HCT116 (cell line): Measurements from ENCODE around the gene ITPR2. TPM values are rescaled to one million over a fixed set of nuclear protein-coding genes. Genes with fewer than 3 reads are reported as not detected.

ENCODE experiments used
- ATAC-seq: fragments of 200-7000 bp; cut with Tn5 transposase; 2 replicates; pipeline ENCODE4 v1.9.1; 2020; ENCODE audit warnings: mild to moderate bottlenecking, moderate library complexity
- BruUV-seq: library from RNA; stranded (reverse); fragments of 400-500 nt; replicated peaks from 2 replicates; lab custom pipeline; 2021; lab: Mats Ljungman, UMichigan
- CTCF ChIA-PET: fragments of 300-600 bp; sonication (Branson Sonifier 250); formaldehyde crosslinking; loops from one replicate; lab custom pipeline; 2021; ENCODE audit warnings: antibody characterized with exemption; lab: Charles Lee
- POLR2A ChIA-PET: fragments of 300-600, 350-600 bp; sonication (Branson Sonifier 250); formaldehyde crosslinking; loops from one replicate; lab custom pipeline; 2021; ENCODE audit warnings: antibody characterized with exemption; lab: Charles Lee
- RAD21 ChIA-PET, 2 experiments: fragments of 300-600 bp; sonication (Branson Sonifier 250); formaldehyde crosslinking; loops; one replicate each; lab custom pipeline; 2023; ENCODE audit warnings: low total read pairs in 2 of 2; ENCODE audit not compliant: uncharacterized antibody in 2 of 2, unreplicated experiment in 2 of 2, low non-redundant PET in 1 of 2; lab: Charles Lee
- DNase-seq: peaks from one replicate; pipeline ENCODE4 v3.0.0-alpha.2; 2010; ENCODE audit warnings: low read depth, low spot score
- H2AFZ ChIP-seq: fragments of 200-600 bp; shearing (Covaris generic), sonication (generic); 2 replicates; pipeline ENCODE4 v1.6.1; 2017; ENCODE audit warnings: low read depth, mixed run types, mixed read lengths, antibody characterized with exemption, low read length; ENCODE audit not compliant: poor library complexity, severe bottlenecking
- H3K27ac ChIP-seq: 2 replicates; pipeline ENCODE4 v1.5.1; 2012; ENCODE audit warnings: low read depth, low read length
- H3K27me3 ChIP-seq: fragments of 200-600 bp; sonication (generic); 2 replicates; pipeline ENCODE4 v1.6.1; 2016; ENCODE audit warnings: mixed run types, low read length, mixed read lengths; ENCODE audit not compliant: insufficient read depth
- H3K36me3 ChIP-seq, 2 experiments: fragments of 200-500 bp in 1 of 2; fragments of 200-600 bp in 1 of 2; sonication (Bioruptor generic) in 1 of 2; sonication (generic) in 1 of 2; 2 replicates each; pipeline versions ENCODE4 v1.5.1 to v1.6.1; 2014 to 2016; ENCODE audit warnings: low read length in 2 of 2, inconsistent platforms in 1 of 2, mixed read lengths in 1 of 2, mixed run types in 1 of 2; ENCODE audit not compliant: insufficient read depth in 2 of 2, control insufficient read depth in 1 of 2
- H3K4me1 ChIP-seq, 2 experiments: fragments of 200-600 bp in 1 of 2; sonication (generic) in 1 of 2; 2 replicates each; pipeline versions ENCODE4 v1.5.1 to v1.6.1; 2012 to 2017; ENCODE audit warnings: low read length in 2 of 2, inconsistent platforms in 1 of 2, mild to moderate bottlenecking in 1 of 2, mixed read lengths in 1 of 2, mixed run types in 1 of 2, moderate library complexity in 1 of 2; ENCODE audit not compliant: insufficient read depth in 2 of 2, control insufficient read depth in 1 of 2
- H3K4me2 ChIP-seq: fragments of 200-600 bp; sonication (generic); 2 replicates; pipeline ENCODE4 v1.6.1; 2017; ENCODE audit warnings: mixed run types, low read length, mixed read lengths
- H3K4me3 ChIP-seq, 2 experiments: fragments of 200-600 bp in 1 of 2; sonication (generic) in 1 of 2; replicated peaks in 1 of 2; 2 replicates each; pipeline ENCODE4 v1.5.1; 2011 to 2016; ENCODE audit warnings: low read length in 2 of 2, control low read depth in 1 of 2, low read depth in 1 of 2, mild to moderate bottlenecking in 1 of 2, mixed read lengths in 1 of 2, mixed run types in 1 of 2
- H3K79me2 ChIP-seq: fragments of 200-600 bp; sonication (generic); 2 replicates; pipeline ENCODE4 v1.6.1; 2017; ENCODE audit warnings: mild to moderate bottlenecking, mixed run types, low read length, moderate library complexity, mixed read lengths; ENCODE audit not compliant: insufficient read depth
- H3K9ac ChIP-seq: fragments of 200-600 bp; sonication (generic); 2 replicates; pipeline ENCODE4 v1.6.1; 2016; ENCODE audit warnings: low read length, mixed read lengths
- H3K9me2 ChIP-seq: fragments of 200-600 bp; sonication (generic), shearing (Covaris generic); 2 replicates; pipeline ENCODE4 v1.6.1; 2017; ENCODE audit warnings: mixed run types, mild to moderate bottlenecking, moderate library complexity; ENCODE audit not compliant: insufficient read depth
- H3K9me3 ChIP-seq, 2 experiments: fragments of 200-500 bp in 1 of 2; fragments of 200-600 bp in 1 of 2; sonication (Bioruptor generic) in 1 of 2; sonication (generic) in 1 of 2; 2 replicates each; pipeline ENCODE4 v1.6.1; 2014 to 2017; ENCODE audit warnings: low read length in 2 of 2, mixed read lengths in 2 of 2, inconsistent platforms in 1 of 2, low read depth in 1 of 2, mild to moderate bottlenecking in 1 of 2, mixed run types in 1 of 2, moderate library complexity in 1 of 2; ENCODE audit not compliant: control insufficient read depth in 1 of 2, insufficient read depth in 1 of 2
- H4K20me1 ChIP-seq: fragments of 200-600 bp; sonication (generic), shearing (Covaris generic); 2 replicates; pipeline ENCODE4 v1.6.1; 2017; ENCODE audit warnings: mixed run types, mild to moderate bottlenecking, moderate library complexity; ENCODE audit not compliant: insufficient read depth
- CTCF ChIP-seq, 3 experiments: fragments of 200-600 bp in 1 of 3; sonication (generic) in 1 of 3; IDR thresholded peaks in 2 of 3; conservative IDR thresholded peaks in 1 of 3; 2 replicates each; pipeline ENCODE4 v1.5.1; 2012 to 2017; ENCODE audit warnings: low read depth in 2 of 3, low read length in 2 of 3, antibody characterized with exemption in 1 of 3, borderline replicate concordance in 1 of 3, control low read depth in 1 of 3, mild to moderate bottlenecking in 1 of 3, mixed read lengths in 1 of 3, mixed run types in 1 of 3, moderate library complexity in 1 of 3; ENCODE audit not compliant: insufficient read depth in 1 of 3
- ELF1 ChIP-seq: IDR thresholded peaks from 2 replicates; pipeline ENCODE4 v1.6.1; 2012; ENCODE audit warnings: low read depth, borderline replicate concordance
- EZH2phosphoT487 ChIP-seq: fragments of 200-600 bp; IDR thresholded peaks from 2 replicates; pipeline ENCODE4 v1.6.1; 2018; ENCODE audit warnings: antibody characterized with exemption, borderline replicate concordance
- FOSL1 ChIP-seq: IDR thresholded peaks from 2 replicates; pipeline ENCODE4 v1.6.1; 2012; ENCODE audit warnings: low read depth
- MAX ChIP-seq: IDR thresholded peaks from 2 replicates; pipeline ENCODE4 v1.6.1; 2012
- POLR2A ChIP-seq: IDR thresholded peaks from 2 replicates; pipeline ENCODE4 v1.7.0; 2011; ENCODE audit warnings: borderline replicate concordance; ENCODE audit not compliant: insufficient read depth, insufficient read length; ENCODE audit errors: extremely low read depth
- RAD21 ChIP-seq: IDR thresholded peaks from 2 replicates; pipeline ENCODE4 v1.6.1; 2012; ENCODE audit warnings: low read depth, mild to moderate bottlenecking
- SIN3A ChIP-seq: IDR thresholded peaks from 2 replicates; pipeline ENCODE4 v1.6.1; 2012; ENCODE audit warnings: low read depth
- SP1 ChIP-seq: IDR thresholded peaks from 2 replicates; pipeline ENCODE4 v1.6.1; 2012; ENCODE audit warnings: low read depth
- SRF ChIP-seq: IDR thresholded peaks from 2 replicates; pipeline ENCODE4 v1.6.1; 2012; ENCODE audit warnings: low read depth
- TCF7L2 ChIP-seq: IDR thresholded peaks from 2 replicates; pipeline ENCODE4 v1.7.0; 2011; ENCODE audit warnings: borderline replicate concordance, inconsistent platforms; ENCODE audit not compliant: insufficient read depth, insufficient read length; ENCODE audit errors: extremely low read depth
- YY1 ChIP-seq: IDR thresholded peaks from 2 replicates; pipeline ENCODE4 v1.6.1; 2011; ENCODE audit warnings: low read length, low read depth, moderate library complexity, mild to moderate bottlenecking; ENCODE audit not compliant: insufficient replicate concordance; ENCODE audit errors: extremely low read depth
- ZFX ChIP-seq: fragments of 450-650 bp; IDR thresholded peaks from 2 replicates; pipeline ENCODE4 v1.6.1; 2017
- ZNF274 ChIP-seq: fragments of 200-500 bp; sonication (Bioruptor generic); IDR thresholded peaks from 2 replicates; pipeline ENCODE4 v1.6.1; 2014; ENCODE audit warnings: mild to moderate bottlenecking, low read depth, low read length, inconsistent platforms
- intact Hi-C: fragments of 100-400 bp; cut with micrococcal nuclease; formaldehyde crosslinking; loops from 2 replicates; pipeline ENCODE4 v1.10.0; 2022
- total RNA-seq: library from RNA; stranded (reverse); gene quantifications from one replicate; pipeline ENCODE4 v1.2.1, GENCODE V29; 2021; ENCODE audit not compliant: unreplicated experiment
- TF ChIP-seq, protein P1 (sequence below): IDR thresholded peaks from 2 replicates; pipeline ENCODE4 v1.6.1; 2011; ENCODE audit warnings: mild to moderate bottlenecking, low read length, moderate library complexity; ENCODE audit not compliant: insufficient replicate concordance; ENCODE audit errors: extremely low read depth

The ITPR2 gene
- total RNA-seq, 1 experiment from 2014 or later: 6.5 TPM

DNA sequence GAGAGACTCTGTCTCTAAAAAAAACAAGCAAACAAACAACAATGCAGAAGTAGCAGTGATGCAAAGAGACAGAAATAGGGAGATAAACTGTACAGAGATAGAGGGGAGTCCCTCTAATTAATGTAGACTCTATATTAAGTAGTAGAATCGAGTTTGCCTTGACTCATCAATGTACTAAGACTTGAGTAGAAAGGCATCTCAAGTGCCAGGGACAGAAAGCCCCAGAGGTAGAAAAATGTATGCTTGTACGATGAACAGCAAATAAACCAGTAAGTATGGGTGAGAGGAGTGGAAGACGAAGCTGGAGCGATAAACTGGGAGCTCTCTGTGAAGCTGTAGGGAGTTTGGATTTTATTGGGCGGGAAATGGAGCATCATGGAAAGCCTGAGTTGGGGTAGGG is 429.4 kb downstream of the ITPR2 start:
- Histone ChIP-seq H3K9me3 (no peaks in the 10 kb centered on the region), H3K4me3 (no peak overlapping the region), H4K20me1 (no peaks in the 10 kb centered on the region), H3K4me1 (peaks cover 8 to 12% of the 10 kb centered on the region in 2 experiments), H3K4me2 (no peak overlapping the region), H2AFZ (no peak overlapping the region), H3K79me2 (no peaks in the 10 kb centered on the region), H3K27me3 (no peaks in the 10 kb centered on the region), H3K9ac (no peak overlapping the region), H3K9me2 (no peaks in the 10 kb centered on the region), H3K27ac (no peak overlapping the region), H3K36me3 (no peaks in the 10 kb centered on the region)
- DNase-seq (no peak), ATAC-seq (no peak)
- ChIA-PET POLR2A (no interaction called here), CTCF (no interaction called here), RAD21 (no interaction called here)
- BruUV-seq: no TSS peak
- intact Hi-C loops: loop anchor here (2.0 to 5.0 kb wide), 2 partner anchors 286 to 307 kb away; no protein-coding TSS in a partner anchor
- no peak for TF ChIP-seq SIN3A
- TF ChIP-seq, protein P1, sequence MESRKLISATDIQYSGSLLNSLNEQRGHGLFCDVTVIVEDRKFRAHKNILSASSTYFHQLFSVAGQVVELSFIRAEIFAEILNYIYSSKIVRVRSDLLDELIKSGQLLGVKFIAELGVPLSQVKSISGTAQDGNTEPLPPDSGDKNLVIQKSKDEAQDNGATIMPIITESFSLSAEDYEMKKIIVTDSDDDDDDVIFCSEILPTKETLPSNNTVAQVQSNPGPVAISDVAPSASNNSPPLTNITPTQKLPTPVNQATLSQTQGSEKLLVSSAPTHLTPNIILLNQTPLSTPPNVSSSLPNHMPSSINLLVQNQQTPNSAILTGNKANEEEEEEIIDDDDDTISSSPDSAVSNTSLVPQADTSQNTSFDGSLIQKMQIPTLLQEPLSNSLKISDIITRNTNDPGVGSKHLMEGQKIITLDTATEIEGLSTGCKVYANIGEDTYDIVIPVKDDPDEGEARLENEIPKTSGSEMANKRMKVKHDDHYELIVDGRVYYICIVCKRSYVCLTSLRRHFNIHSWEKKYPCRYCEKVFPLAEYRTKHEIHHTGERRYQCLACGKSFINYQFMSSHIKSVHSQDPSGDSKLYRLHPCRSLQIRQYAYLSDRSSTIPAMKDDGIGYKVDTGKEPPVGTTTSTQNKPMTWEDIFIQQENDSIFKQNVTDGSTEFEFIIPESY: no peak
- no peak for TF ChIP-seq CTCF (IDR thresholded peaks at IDR 0.05 in 2 of 3, conservative IDR thresholded peaks at IDR 0.05 in 1 of 3; ENCODE audit: borderline replicate concordance in 1 of 3, insufficient read depth in 1 of 3, low read depth in 2 of 3, low read length in 2 of 3)
- no peak for TF ChIP-seq YY1
- TF ChIP-seq POLR2A: no peak
- no peak for TF ChIP-seq EZH2phosphoT487
- TF ChIP-seq SRF: no peak
- TF ChIP-seq ELF1: no peak
- TF ChIP-seq SP1: no peak
- TF ChIP-seq MAX: no peak
- TF ChIP-seq ZNF274: no peak
- TF ChIP-seq ZFX: no peak
- no peak for TF ChIP-seq FOSL1
- no peak for TF ChIP-seq TCF7L2
- TF ChIP-seq RAD21: no peak
